T-helper 1 cell (primary cell): ENCODE results near the gene JPH4.
A peak's percentile ranks its signal among the peaks of the same experiment; 100 is the strongest.
"Not testable (repeated sequence)": the region's sequence is repeated elsewhere in the genome, so short reads cannot be mapped to it uniquely, and the experiment has no call there.

Experiments
- DNase-seq, 5 donors: peaks; one replicate each; pipeline ENCODE4 v3.0.0-alpha.2; 2012 to 2020

JPH4 gene

GRCh38 chr14:23608454-23608853 is 29.9 kb upstream of the JPH4 start:
- DNase-seq = no peak

- DNase-seq = peak in 1 of 5 donors; percentile 37
Observed at GRCh38 chr14:23605931-23606585, 27.5 kb upstream of the JPH4 start.

- no peak for DNase-seq
Observed at GRCh38 chr14:23604675-23605170, 26.1 kb upstream of the JPH4 start.

GRCh38 chr14:23604148-23604547 is 25.6 kb upstream of the JPH4 start:
- no peak for DNase-seq

- DNase-seq = no peak
Observed at GRCh38 chr14:23603103-23603502, 24.5 kb upstream of the JPH4 start.

GRCh38 chr14:23602181-23603095 is 23.8 kb upstream of the JPH4 start:
- no peak for DNase-seq

- no peak for DNase-seq
Observed at GRCh38 chr14:23601845-23602180, 23.2 kb upstream of the JPH4 start.

GRCh38 chr14:23601424-23601823 is 22.8 kb upstream of the JPH4 start:
- DNase-seq = no peak

- no peak for DNase-seq
Observed at GRCh38 chr14:23600806-23601205, 22.2 kb upstream of the JPH4 start.

- DNase-seq = no peak
Observed at GRCh38 chr14:23600322-23600707, 21.7 kb upstream of the JPH4 start.

- DNase-seq = not testable (repeated sequence)
Observed at GRCh38 chr14:23594191-23594590, 15.6 kb upstream of the JPH4 start.

- DNase-seq = no peak
Observed at GRCh38 chr14:23590198-23590597, 11.6 kb upstream of the JPH4 start.

- no peak for DNase-seq
Observed at GRCh38 chr14:23589606-23590005, 11.0 kb upstream of the JPH4 start.

- peak; percentile 59 to 75 (median 70) for DNase-seq
Observed at GRCh38 chr14:23588884-23589598, 10.5 kb upstream of the JPH4 start.

- DNase-seq = not testable (repeated sequence)
Observed at GRCh38 chr14:23584527-23585203, 6.1 kb upstream of the JPH4 start.

- DNase-seq = not testable (repeated sequence)
Observed at GRCh38 chr14:23583761-23584526, 5.4 kb upstream of the JPH4 start.

- no peak for DNase-seq
Observed at GRCh38 chr14:23582906-23583760, 4.5 kb upstream of the JPH4 start.

- DNase-seq = no peak
Observed at GRCh38 chr14:23580948-23581281, 2.3 kb upstream of the JPH4 start.

- no peak for DNase-seq
Observed at GRCh38 chr14:23580152-23580926, 1.7 kb upstream of the JPH4 start.

GRCh38 chr14:23579739-23580138 is 1.1 kb upstream of the JPH4 start:
- no peak for DNase-seq

GRCh38 chr14:23579311-23579630 is 681 bp upstream of the JPH4 start:
- no peak for DNase-seq
